NCI-H1048 (cell line): ENCODE measurements around the gene TBX6.

ENCODE experiments used
- DNase-seq: peaks from one replicate; lab custom pipeline; 2025; lab: John Stamatoyannopoulos, UW

The TBX6 gene

GRCh38 chr16:30086291-30087140 is 5.2 kb downstream of the TBX6 start:
- no peak for DNase-seq

GRCh38 chr16:30085820-30086219 is 5.9 kb downstream of the TBX6 start:
- no peak for DNase-seq

- DNase-seq = no peak
Observed at GRCh38 chr16:30085247-30085646, 6.5 kb downstream of the TBX6 start.

- DNase-seq = no peak
Observed at GRCh38 chr16:30084816-30085159, 6.9 kb downstream of the TBX6 start.

- DNase-seq = no peak
Observed at GRCh38 chr16:30084096-30084815, 7.5 kb downstream of the TBX6 start.

GRCh38 chr16:30083216-30084055 is 8.3 kb downstream of the TBX6 start:
- no peak for DNase-seq

- DNase-seq = no peak
Observed at GRCh38 chr16:30082545-30083090, 9.1 kb downstream of the TBX6 start.

GRCh38 chr16:30079480-30079879 is 12.2 kb downstream of the TBX6 start:
- DNase-seq = no peak

GRCh38 chr16:30078744-30079143 is 13.0 kb downstream of the TBX6 start:
- DNase-seq = no peak

GRCh38 chr16:30077656-30078055 is 14.1 kb downstream of the TBX6 start:
- DNase-seq = no peak

GRCh38 chr16:30076276-30076791 is 15.4 kb downstream of the TBX6 start:
- DNase-seq = no peak

GRCh38 chr16:30075503-30076275 is 16.0 kb downstream of the TBX6 start, which contains the start of gene PPP4C:
TSS of gene PPP4C (plus strand) at chr16:30075994. CDS start at chr16:30076378, 384 bp downstream.
- DNase-seq = peak; percentile 53

GRCh38 chr16:30070490-30070889 is 21.2 kb downstream of the TBX6 start:
- DNase-seq = no peak

- no peak for DNase-seq
Observed at GRCh38 chr16:30069611-30070462, 21.9 kb downstream of the TBX6 start.

GRCh38 chr16:30068750-30069610 is 22.7 kb downstream of the TBX6 start:
- no peak for DNase-seq

- no peak for DNase-seq
Observed at GRCh38 chr16:30068333-30068732, 23.4 kb downstream of the TBX6 start.

- DNase-seq = no peak
Observed at GRCh38 chr16:30067584-30067916, 24.2 kb downstream of the TBX6 start.

- no peak for DNase-seq
Observed at GRCh38 chr16:30066761-30067583, 24.8 kb downstream of the TBX6 start.
